Left forelimb (tissue), 1 donor: ENCODE measurements around the gene FCF1.

Source experiments
- DNase-seq: peaks from one replicate; pipeline ENCODE4 v3.0.0-alpha.2; 2018; ENCODE audit warnings: low spot score

The FCF1 gene, protein sequence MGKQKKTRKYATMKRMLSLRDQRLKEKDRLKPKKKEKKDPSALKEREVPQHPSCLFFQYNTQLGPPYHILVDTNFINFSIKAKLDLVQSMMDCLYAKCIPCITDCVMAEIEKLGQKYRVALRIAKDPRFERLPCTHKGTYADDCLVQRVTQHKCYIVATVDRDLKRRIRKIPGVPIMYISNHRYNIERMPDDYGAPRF

GRCh38 chr14:74712499-74713394 is at the start of gene FCF1, which contains the start of gene AREL1:
FCF1 (plus strand) TSS chr14:74713144; CDS start chr14:74713198, 54 bp downstream.
AREL1 (minus strand) TSS chr14:74713080; CDS start chr14:74685615, 27,465 bp downstream.
- DNase-seq = peak; percentile 89

DNA sequence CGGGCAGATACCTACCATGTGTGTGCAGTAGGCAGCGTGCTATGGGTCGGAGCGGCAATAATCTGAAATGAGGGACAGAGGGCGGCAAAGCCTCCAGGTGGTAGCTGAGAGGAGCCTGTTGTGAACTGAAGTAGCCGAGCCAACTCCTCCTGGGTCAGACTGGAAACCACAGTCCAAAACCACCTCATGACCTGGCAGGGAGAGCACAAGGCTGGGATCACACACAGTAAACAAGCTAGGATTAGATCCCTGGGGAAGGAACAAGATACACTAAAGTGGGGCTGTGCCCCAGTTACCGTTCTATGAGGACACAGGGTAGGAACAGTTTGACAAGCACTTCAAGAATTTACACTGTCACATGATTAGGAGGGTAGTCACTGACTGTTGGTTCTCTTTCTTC is 49.1 kb upstream of the FCF1 start:
- no peak for DNase-seq

DNA sequence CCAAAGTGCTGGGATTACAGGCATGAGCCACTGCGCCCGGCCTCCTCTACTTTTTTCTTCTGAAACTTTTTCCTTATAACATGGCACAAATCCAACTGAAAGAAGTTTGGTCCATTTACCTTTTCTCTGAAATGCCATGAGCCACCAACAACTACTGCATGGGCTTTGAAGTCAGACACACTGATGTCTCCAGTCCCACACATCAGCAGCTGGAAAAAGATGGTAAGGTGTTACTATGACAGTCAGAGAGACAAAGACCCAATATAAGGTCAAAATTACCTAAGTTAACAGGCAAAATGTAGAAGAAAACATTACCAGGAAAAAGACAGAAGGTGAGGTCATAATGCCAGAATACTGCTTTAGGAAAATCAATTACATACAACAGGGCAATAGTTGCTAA is 48.2 kb upstream of the FCF1 start:
- DNase-seq = no peak

GRCh38 chr14:74667758-74668157 is 45.2 kb upstream of the FCF1 start:
- no peak for DNase-seq

- DNase-seq = no peak
Observed at GRCh38 chr14:74669256-74669655, 43.7 kb upstream of the FCF1 start.

GRCh38 chr14:74669846-74670245 is 43.1 kb upstream of the FCF1 start:
- no peak for DNase-seq

DNA sequence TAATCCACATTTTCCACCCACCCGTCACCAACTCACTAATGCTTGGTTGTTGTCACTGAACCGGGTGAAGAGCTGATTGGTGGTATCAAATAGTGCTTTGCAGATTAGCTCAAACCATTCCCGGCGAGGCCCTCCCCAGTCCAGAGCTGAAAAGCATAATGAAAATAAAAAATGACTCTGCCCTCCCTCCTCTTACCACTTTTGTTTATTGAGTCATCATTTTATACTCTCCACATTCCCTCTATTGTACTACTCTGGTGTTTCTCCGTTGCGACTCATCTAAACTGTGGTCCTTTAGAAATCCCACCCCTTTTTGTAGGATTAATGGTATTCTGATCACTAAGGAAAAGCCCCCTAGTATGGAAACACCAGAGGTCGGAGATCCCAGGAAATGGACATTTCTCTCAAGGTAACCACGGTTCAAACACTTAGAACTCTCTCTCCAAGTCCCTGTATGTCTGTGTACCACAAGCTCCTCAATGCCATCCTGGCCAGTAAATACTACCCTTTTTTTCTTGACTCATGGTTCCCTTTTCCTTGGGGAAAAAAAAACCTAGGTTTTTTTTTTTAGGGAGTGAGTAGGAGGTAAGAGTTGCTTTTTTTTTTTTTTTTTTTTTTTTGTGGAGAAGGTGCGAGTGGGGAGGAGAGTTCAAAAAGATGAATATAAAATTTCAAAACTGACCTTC is 42.1 kb upstream of the FCF1 start:
- DNase-seq = no peak

GRCh38 chr14:74671789-74672188 is 41.2 kb upstream of the FCF1 start:
- no peak for DNase-seq

DNA sequence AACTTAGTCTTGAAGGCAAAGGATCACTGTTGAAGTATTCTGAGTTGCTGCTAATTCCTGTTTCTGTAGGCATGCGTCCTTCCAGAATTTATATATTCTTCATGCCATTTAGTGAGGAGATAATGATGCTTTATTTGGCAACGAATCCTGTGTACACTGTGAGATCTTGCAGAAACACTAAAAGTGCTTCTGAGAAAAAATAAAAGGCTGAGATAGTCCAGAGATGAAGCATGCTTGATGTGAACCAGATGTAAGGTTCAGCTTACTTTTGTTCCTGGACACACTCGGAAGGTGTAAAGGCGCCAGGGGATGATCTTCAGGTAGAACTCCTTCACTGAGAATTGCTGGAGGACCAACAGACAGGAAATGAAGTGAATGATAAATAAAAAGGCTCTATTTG is 39.2 kb upstream of the FCF1 start:
- no peak for DNase-seq

GRCh38 chr14:74675219-74675618 is 37.7 kb upstream of the FCF1 start:
- no peak for DNase-seq

GRCh38 chr14:74682169-74682952 is 30.6 kb upstream of the FCF1 start:
- DNase-seq = no peak

GRCh38 chr14:74683406-74683805 is 29.5 kb upstream of the FCF1 start:
- no peak for DNase-seq

GRCh38 chr14:74684434-74684833 is 28.5 kb upstream of the FCF1 start:
- DNase-seq = no peak

- no peak for DNase-seq
Observed at GRCh38 chr14:74685056-74685455, 27.9 kb upstream of the FCF1 start.

- DNase-seq = no peak
Observed at GRCh38 chr14:74685921-74686678, 26.8 kb upstream of the FCF1 start.

DNA sequence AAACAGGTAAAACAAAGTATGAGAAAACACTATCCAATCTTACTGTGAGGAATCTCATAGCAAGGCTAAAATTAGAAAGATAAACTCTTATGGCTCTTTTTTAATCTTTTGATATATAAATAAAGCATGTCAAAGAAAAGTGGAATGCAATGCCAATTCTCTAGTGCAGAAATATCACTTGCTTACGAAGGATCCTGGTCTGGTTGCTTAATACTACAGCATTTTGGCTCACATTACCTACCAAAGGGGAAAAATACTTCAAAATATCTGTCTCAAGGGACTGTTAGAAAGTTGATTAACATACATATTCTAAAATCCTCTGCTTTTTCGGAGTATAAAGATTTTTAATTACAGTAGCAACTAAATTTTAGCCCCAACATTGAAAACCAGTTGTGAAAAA is 21.5 kb upstream of the FCF1 start:
- no peak for DNase-seq

DNA sequence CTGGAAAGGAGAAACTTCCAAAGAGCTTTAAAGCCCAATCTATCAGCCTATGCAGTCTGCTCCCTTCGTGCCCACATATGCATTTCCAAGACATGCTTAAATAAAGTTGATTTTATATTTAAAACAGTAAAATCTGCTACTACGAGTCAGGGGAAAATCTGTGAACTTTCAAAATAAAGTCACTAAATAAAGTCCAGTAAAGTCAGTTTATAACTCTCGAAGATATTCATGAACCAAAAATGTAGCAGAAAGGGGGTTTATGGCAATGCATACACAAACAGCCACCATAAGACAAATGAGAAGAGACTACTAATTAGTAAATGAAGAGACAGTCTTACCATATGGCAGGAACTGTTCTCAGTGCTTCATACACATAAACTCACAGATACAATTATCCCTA is 19.8 kb upstream of the FCF1 start:
- DNase-seq = no peak

DNA sequence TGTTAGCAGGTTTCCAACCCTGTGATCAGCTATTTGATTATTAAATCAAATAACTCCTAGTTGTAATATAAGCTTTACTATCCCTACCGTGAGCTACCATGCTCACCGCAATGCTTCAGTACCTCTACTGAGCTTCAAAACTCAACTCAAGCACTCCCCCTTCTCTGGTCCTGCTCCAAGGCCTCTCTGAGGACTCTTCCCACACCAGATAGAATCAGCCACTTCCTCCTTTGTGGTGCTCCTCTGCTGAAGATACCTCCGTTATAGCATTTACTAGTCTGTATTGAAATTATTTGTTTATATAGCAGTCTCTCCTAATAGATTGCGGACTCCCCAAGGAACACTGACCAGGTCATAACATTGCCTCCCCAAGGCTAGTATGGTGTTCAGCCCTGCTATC is 17.5 kb upstream of the FCF1 start:
- no peak for DNase-seq

- DNase-seq = no peak
Observed at GRCh38 chr14:74697011-74697410, 15.9 kb upstream of the FCF1 start.

DNA sequence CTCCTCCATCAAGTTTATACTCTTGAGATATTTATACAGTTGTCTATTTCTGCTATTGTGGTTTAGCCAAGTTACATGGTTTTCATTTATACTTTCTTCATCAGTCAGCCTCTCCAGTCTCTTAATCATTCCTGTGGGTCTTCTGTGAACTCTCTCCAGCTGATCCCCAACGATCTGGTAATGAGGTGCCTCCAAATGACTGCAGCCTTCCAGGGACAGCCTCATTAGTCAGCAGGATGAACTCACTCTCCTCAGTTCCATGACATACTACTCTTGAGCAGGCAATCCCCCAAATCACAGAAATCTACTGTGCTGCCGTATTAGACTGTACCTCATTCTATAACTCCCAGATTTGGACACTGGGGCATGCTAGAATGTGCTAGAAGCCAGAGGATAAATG is 15.4 kb upstream of the FCF1 start:
- DNase-seq = no peak

DNA sequence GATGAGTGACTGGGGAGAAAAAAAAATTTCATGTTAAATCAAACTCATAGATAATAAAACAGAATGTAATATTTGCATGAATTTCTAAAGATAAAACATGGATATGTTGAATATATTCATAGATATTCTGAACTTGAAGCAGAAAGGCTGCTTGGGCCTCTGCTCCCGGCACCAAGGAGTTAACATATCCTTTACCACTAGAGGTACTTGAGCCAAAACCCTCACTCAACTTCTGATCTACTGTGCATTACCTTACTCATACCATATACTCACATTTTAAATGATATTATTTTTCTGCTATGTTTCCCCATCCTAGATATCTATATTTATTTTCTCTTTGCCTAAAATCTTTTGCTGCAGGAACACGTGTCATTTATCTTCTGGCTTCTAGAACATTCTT is 15.0 kb upstream of the FCF1 start:
- no peak for DNase-seq
